ENCODE results near the gene SH3TC1. TPM values are rescaled to one million over a fixed set of nuclear protein-coding genes. Genes with fewer than 3 reads are reported as not detected.

SH3TC1 gene
- polyA plus RNA-seq, 1 donor (not counting 4 experiments of a cell fraction or from before 2014, with no cell fraction given) = 12.3 TPM

GRCh38 chr4:8212622-8213021 is 13.5 kb downstream of the SH3TC1 start:
- Histone ChIP-seq H3K9me3 (ENCODE audit: control insufficient read depth, low read depth, low read length) (no peaks in the 10 kb centered on the region), H3K27me3 (ENCODE audit: control insufficient read depth, extremely low read depth, insufficient read depth, low read length) (no peaks in the 10 kb centered on the region), H3K79me2 (ENCODE audit: control insufficient read depth, insufficient read depth, low read length) (peaks cover 4% of the 10 kb centered on the region), H3K27ac (ENCODE audit: control insufficient read depth, insufficient read depth, low read length) (no peak overlapping the region), H3K36me3 (ENCODE audit: control insufficient read depth in 2 of 2, extremely low read depth in 1 of 2, insufficient read depth in 2 of 2, low read length in 2 of 2) (peaks cover 43 to 55% of the 10 kb centered on the region in 2 experiments), H3K4me1 (ENCODE audit: control insufficient read depth, extremely low read depth, insufficient read depth, low read length) (no peaks in the 10 kb centered on the region), H4K20me1 (ENCODE audit: control insufficient read depth, extremely low read depth, insufficient read depth, low read length) (peaks cover 3% of the 10 kb centered on the region), H2AFZ (ENCODE audit: control insufficient read depth, low read length) (no peak overlapping the region), H3K9me1 (ENCODE audit: control insufficient read depth, extremely low read depth, insufficient read depth, low read length) (no peaks in the 10 kb centered on the region), H3K9ac (ENCODE audit: control insufficient read depth, extremely low read depth, insufficient read depth, low read length) (no peak overlapping the region), H3K4me3 (ENCODE audit: control insufficient read depth in 2 of 3, extremely low read depth in 1 of 3, insufficient read depth in 2 of 3, low read depth in 1 of 3, low read length in 3 of 3) (no peak overlapping the region), H3K4me2 (ENCODE audit: control insufficient read depth, extremely low read depth, insufficient read depth, low read depth, low read length) (no peak overlapping the region)
- dilution Hi-C loops (cut with MboI; ENCODE audit: extremely low pct_ligation_motif_present, low sequenced_read_pairs) = no loop called here
- DNase-seq (ENCODE audit: low read depth, low spot score) (no peak), FAIRE-seq (no peak)
- TF ChIP-seq CTCF (optimal IDR thresholded peaks at IDR 0.05 in 1 of 3, IDR thresholded peaks at IDR 0.05 in 1 of 3, conservative IDR thresholded peaks at IDR 0.05 in 1 of 3; ENCODE audit: extremely low read depth in 1 of 3, insufficient read depth in 2 of 3, low read length in 3 of 3) (no peak), EZH2 (IDR thresholded peaks at IDR 0.05; ENCODE audit: low read length) (no peak)

DNA sequence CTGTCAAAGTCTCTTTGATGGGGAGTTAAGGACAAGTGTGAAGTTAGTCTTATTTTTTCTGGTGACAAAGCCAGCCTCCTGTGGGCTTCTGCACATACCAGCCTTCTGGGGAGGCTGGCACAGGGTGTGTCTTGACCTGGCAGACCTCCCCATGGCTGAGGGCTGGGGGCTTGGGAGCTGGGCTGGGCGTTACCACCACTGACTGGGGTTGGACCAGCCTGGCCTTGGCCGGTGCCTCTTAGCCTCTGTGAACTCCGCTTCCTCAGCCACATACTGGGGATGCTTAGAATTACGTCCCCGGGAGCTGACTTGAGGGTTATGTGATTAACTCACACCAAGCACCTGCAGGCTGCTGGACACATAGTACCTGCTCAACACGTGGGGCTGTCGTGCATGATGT is 14.0 kb downstream of the SH3TC1 start:
- no peaks in the 10 kb centered on the region for H3K9me1 ChIP-seq (ENCODE audit: control insufficient read depth, extremely low read depth, insufficient read depth, low read length)
- no peak overlapping the region for H3K4me3 ChIP-seq (ENCODE audit: control insufficient read depth in 2 of 3, extremely low read depth in 1 of 3, insufficient read depth in 2 of 3, low read depth in 1 of 3, low read length in 3 of 3)
- DNase-seq (ENCODE audit: low read depth, low spot score) (no peak), FAIRE-seq (no peak)
- H2AFZ ChIP-seq (ENCODE audit: control insufficient read depth, low read length) = no peak overlapping the region
- no peak overlapping the region for H3K9ac ChIP-seq (ENCODE audit: control insufficient read depth, extremely low read depth, insufficient read depth, low read length)
- dilution Hi-C loops (cut with MboI; ENCODE audit: extremely low pct_ligation_motif_present, low sequenced_read_pairs) = no loop called here
- H3K4me1 ChIP-seq (ENCODE audit: control insufficient read depth, extremely low read depth, insufficient read depth, low read length) = no peaks in the 10 kb centered on the region
- H3K27me3 ChIP-seq (ENCODE audit: control insufficient read depth, extremely low read depth, insufficient read depth, low read length) = no peaks in the 10 kb centered on the region
- peaks cover 3% of the 10 kb centered on the region for H4K20me1 ChIP-seq (ENCODE audit: control insufficient read depth, extremely low read depth, insufficient read depth, low read length)
- no peak for TF ChIP-seq EZH2 (IDR thresholded peaks at IDR 0.05; ENCODE audit: low read length)
- TF ChIP-seq CTCF (optimal IDR thresholded peaks at IDR 0.05 in 1 of 3, IDR thresholded peaks at IDR 0.05 in 1 of 3, conservative IDR thresholded peaks at IDR 0.05 in 1 of 3; ENCODE audit: extremely low read depth in 1 of 3, insufficient read depth in 2 of 3, low read length in 3 of 3) = no peak
- H3K9me3 ChIP-seq (ENCODE audit: control insufficient read depth, low read depth, low read length) = no peaks in the 10 kb centered on the region
- H3K27ac ChIP-seq (ENCODE audit: control insufficient read depth, insufficient read depth, low read length) = no peak overlapping the region
- no peaks in the 10 kb centered on the region for H3K79me2 ChIP-seq (ENCODE audit: control insufficient read depth, insufficient read depth, low read length)
- H3K36me3 ChIP-seq (ENCODE audit: control insufficient read depth in 2 of 2, extremely low read depth in 1 of 2, insufficient read depth in 2 of 2, low read length in 2 of 2) = peaks cover 41 to 54% of the 10 kb centered on the region in 2 experiments
- no peak overlapping the region for H3K4me2 ChIP-seq (ENCODE audit: control insufficient read depth, extremely low read depth, insufficient read depth, low read depth, low read length)

Data from keratinocyte (primary cell).